Activated naive CD4-positive, alpha-beta T cell treated with anti-CD3 and anti-CD28 coated beads, Interleukin-2, amount 50 U/mL, for 72 hours (primary cell): ENCODE measurements around the gene SETDB2. TPM values are rescaled to one million over a fixed set of nuclear protein-coding genes. Genes with fewer than 3 reads are reported as not detected.

Experiments
- ATAC-seq, 2 donors: fragments of 150-1000 bp; cut with Tn5 transposase; 2 replicates each; pipeline ENCODE4 v1.10.0; 2021; ENCODE audit warnings: mild to moderate bottlenecking in 2 of 2, moderate library complexity in 2 of 2
- DNase-seq, 2 donors: peaks; one replicate each; pipeline ENCODE4 v3.0.0; 2021 to 2022; ENCODE audit warnings: low spot score in 2 of 2
- H3K27ac Mint-ChIP-seq, 2 donors: one replicate each; pipeline ENCODE4 v1.8.0; 2022; ENCODE audit warnings: mild to moderate bottlenecking in 2 of 2, mixed read lengths in 2 of 2
- H3K36me3 Mint-ChIP-seq, 2 donors: one replicate each; pipeline ENCODE4 v1.8.0; 2022; ENCODE audit warnings: mixed read lengths in 2 of 2
- H3K9me3 Mint-ChIP-seq, 2 donors: one replicate each; pipeline ENCODE4 v1.8.0; 2022; ENCODE audit warnings: mixed read lengths in 2 of 2
- total RNA-seq, 2 donors: library from RNA; stranded (reverse); gene quantifications; one replicate each; pipeline ENCODE4 v1.2.3, GENCODE V29; 2022

Gene SETDB2
- total RNA-seq, 2 donors from 2014 or later, result 16.0 to 22.7 TPM

GRCh38 chr13:49452725-49453457 lies 8.8 kb downstream of the SETDB2 start:
- H3K27ac Mint-ChIP-seq, result no peak overlapping the region
- peaks cover 0 to 5% of the 10 kb centered on the region in 2 donors for H3K9me3 Mint-ChIP-seq

GRCh38 chr13:49453465-49453864 lies 9.4 kb downstream of the SETDB2 start:
- peaks cover 0 to 27% of the 10 kb centered on the region in 2 donors for H3K36me3 Mint-ChIP-seq
- H3K9me3 Mint-ChIP-seq, result peaks cover 0 to 5% of the 10 kb centered on the region in 2 donors
- DNase-seq (no peak), ATAC-seq (no peak)
- no peak overlapping the region for H3K27ac Mint-ChIP-seq

More at GRCh38 chr13:49452725-49453457, 8.8 kb downstream of the SETDB2 start:
- DNase-seq, result no peak
- no peak for ATAC-seq
- peaks cover 0 to 29% of the 10 kb centered on the region in 2 donors for H3K36me3 Mint-ChIP-seq

- no peak for DNase-seq
- ATAC-seq, result peak; percentile 28 to 93
- Mint-ChIP-seq H3K9me3 (peaks cover 0 to 3% of the 10 kb centered on the region in 2 donors), H3K27ac (peak overlapping the region in 1 of 2 donors; percentile 93), H3K36me3 (peaks cover 0 to 16% of the 10 kb centered on the region in 2 donors)
Observed at GRCh38 chr13:49454388-49455006, 10.4 kb downstream of the SETDB2 start.

GRCh38 chr13:49455007-49455398 lies 10.9 kb downstream of the SETDB2 start:
- ATAC-seq, result no peak
- H3K36me3 Mint-ChIP-seq, result peaks cover 0 to 13% of the 10 kb centered on the region in 2 donors

GRCh38 chr13:49456156-49456555 lies 12.1 kb downstream of the SETDB2 start:
- DNase-seq (no peak), ATAC-seq (no peak)
- no peaks in the 10 kb centered on the region for H3K9me3 Mint-ChIP-seq
- H3K36me3 Mint-ChIP-seq, result peaks cover 0 to 20% of the 10 kb centered on the region in 2 donors
- no peak overlapping the region for H3K27ac Mint-ChIP-seq

More at GRCh38 chr13:49455007-49455398, 10.9 kb downstream of the SETDB2 start:
- DNase-seq, result no peak
- H3K9me3 Mint-ChIP-seq, result no peaks in the 10 kb centered on the region
- peak overlapping the region in 1 of 2 donors; percentile 68 for H3K27ac Mint-ChIP-seq

- Mint-ChIP-seq H3K9me3 (no peaks in the 10 kb centered on the region), H3K27ac (peak overlapping the region in 1 of 2 donors; percentile 65), H3K36me3 (peaks cover 4 to 31% of the 10 kb centered on the region in 2 donors)
- DNase-seq (no peak), ATAC-seq (no peak)
Observed at GRCh38 chr13:49457221-49457620, 13.1 kb downstream of the SETDB2 start.

GRCh38 chr13:49459580-49459979 lies 15.5 kb downstream of the SETDB2 start:
- Mint-ChIP-seq H3K9me3 (peaks cover 0 to 4% of the 10 kb centered on the region in 2 donors), H3K27ac (no peak overlapping the region), H3K36me3 (peaks cover 15 to 42% of the 10 kb centered on the region in 2 donors)
- ATAC-seq (no peak), DNase-seq (no peak)

GRCh38 chr13:49464085-49464484 lies 20.0 kb downstream of the SETDB2 start:
- no peak for ATAC-seq
- peak overlapping the region in 1 of 2 donors; percentile 36 for H3K27ac Mint-ChIP-seq
- H3K36me3 Mint-ChIP-seq, result peaks cover 15 to 52% of the 10 kb centered on the region in 2 donors
- DNase-seq, result no peak
- peaks cover 0 to 4% of the 10 kb centered on the region in 2 donors for H3K9me3 Mint-ChIP-seq

- H3K9me3 Mint-ChIP-seq, result peaks cover 0 to 4% of the 10 kb centered on the region in 2 donors
- H3K27ac Mint-ChIP-seq, result no peak overlapping the region
- no peak for ATAC-seq
- DNase-seq, result no peak
- H3K36me3 Mint-ChIP-seq, result peaks cover 16 to 59% of the 10 kb centered on the region in 2 donors
Observed at GRCh38 chr13:49464621-49465325, 20.7 kb downstream of the SETDB2 start.

GRCh38 chr13:49466292-49466838 lies 22.3 kb downstream of the SETDB2 start:
- Mint-ChIP-seq H3K36me3 (peaks cover 22 to 55% of the 10 kb centered on the region in 2 donors), H3K27ac (no peak overlapping the region), H3K9me3 (peaks cover 0 to 4% of the 10 kb centered on the region in 2 donors)
- ATAC-seq (no peak), DNase-seq (no peak)

GRCh38 chr13:49472186-49472585 lies 28.1 kb downstream of the SETDB2 start:
- Mint-ChIP-seq H3K9me3 (no peaks in the 10 kb centered on the region), H3K36me3 (peaks cover 6 to 13% of the 10 kb centered on the region in 2 donors), H3K27ac (no peak overlapping the region)
- DNase-seq (no peak), ATAC-seq (peak; percentile 34 to 73)

GRCh38 chr13:49476529-49476928 lies 32.5 kb downstream of the SETDB2 start:
- Mint-ChIP-seq H3K27ac (peak overlapping the region in 1 of 2 donors; percentile 50), H3K36me3 (no peaks in the 10 kb centered on the region), H3K9me3 (no peaks in the 10 kb centered on the region)
- DNase-seq, result no peak
- ATAC-seq, result no peak

- Mint-ChIP-seq H3K36me3 (peaks cover 5 to 24% of the 10 kb centered on the region in 2 donors), H3K9me3 (no peaks in the 10 kb centered on the region), H3K27ac (no peak overlapping the region)
- ATAC-seq, result no peak
- DNase-seq, result no peak
Observed at GRCh38 chr13:49481788-49482187, 37.7 kb downstream of the SETDB2 start.

GRCh38 chr13:49488563-49488962 lies 44.5 kb downstream of the SETDB2 start:
- H3K9me3 Mint-ChIP-seq, result no peaks in the 10 kb centered on the region
- ATAC-seq (no peak), DNase-seq (no peak)
- H3K36me3 Mint-ChIP-seq, result peaks cover 5 to 11% of the 10 kb centered on the region in 2 donors
- H3K27ac Mint-ChIP-seq, result no peak overlapping the region

- DNase-seq, result no peak
- ATAC-seq, result no peak
- peaks cover 20 to 34% of the 10 kb centered on the region in 2 donors for H3K36me3 Mint-ChIP-seq
- peak overlapping the region; percentile 88 to 100 for H3K27ac Mint-ChIP-seq
- H3K9me3 Mint-ChIP-seq, result peaks cover 0 to 14% of the 10 kb centered on the region in 2 donors
Observed at GRCh38 chr13:49494645-49495044, 50.6 kb downstream of the SETDB2 start.
